Hematopoietic multipotent progenitor cell treated with erythropoietin and hydrocortisone succinate and interleukin-3 and kit ligand, for 15 days (in vitro differentiated cells): Measurements from ENCODE around the gene GPALPP1.
"Not testable (repeated sequence)": the region's sequence is repeated elsewhere in the genome, so short reads cannot be mapped to it uniquely, and the experiment has no call there.

Experiments used
- DNase-seq: peaks from one replicate; pipeline ENCODE4 v3.0.0-alpha.2; 2015; ENCODE audit warnings: low spot score

Gene GPALPP1

GRCh38 chr13:45063889-45064288 is 74.6 kb downstream of the GPALPP1 start:
- not testable (repeated sequence) for DNase-seq

- DNase-seq = no peak
These were observed 75.6 kb downstream of the GPALPP1 start for GRCh38 chr13:45064889-45065288.

- no peak for DNase-seq
These were observed 79.0 kb downstream of the GPALPP1 start for GRCh38 chr13:45068036-45069001.

- DNase-seq = no peak
These were observed 84.5 kb downstream of the GPALPP1 start for GRCh38 chr13:45073809-45074208.

- no peak for DNase-seq
These were observed 85.4 kb downstream of the GPALPP1 start for GRCh38 chr13:45074721-45075120.

- DNase-seq = no peak
These were observed 88.7 kb downstream of the GPALPP1 start for GRCh38 chr13:45078003-45078402.
